ENCODE measurements around the gene TMEM145.

GRCh38 chr19:42270346-42271044 is 42.6 kb upstream of the TMEM145 start:
- TF ChIP-seq, protein P1, sequence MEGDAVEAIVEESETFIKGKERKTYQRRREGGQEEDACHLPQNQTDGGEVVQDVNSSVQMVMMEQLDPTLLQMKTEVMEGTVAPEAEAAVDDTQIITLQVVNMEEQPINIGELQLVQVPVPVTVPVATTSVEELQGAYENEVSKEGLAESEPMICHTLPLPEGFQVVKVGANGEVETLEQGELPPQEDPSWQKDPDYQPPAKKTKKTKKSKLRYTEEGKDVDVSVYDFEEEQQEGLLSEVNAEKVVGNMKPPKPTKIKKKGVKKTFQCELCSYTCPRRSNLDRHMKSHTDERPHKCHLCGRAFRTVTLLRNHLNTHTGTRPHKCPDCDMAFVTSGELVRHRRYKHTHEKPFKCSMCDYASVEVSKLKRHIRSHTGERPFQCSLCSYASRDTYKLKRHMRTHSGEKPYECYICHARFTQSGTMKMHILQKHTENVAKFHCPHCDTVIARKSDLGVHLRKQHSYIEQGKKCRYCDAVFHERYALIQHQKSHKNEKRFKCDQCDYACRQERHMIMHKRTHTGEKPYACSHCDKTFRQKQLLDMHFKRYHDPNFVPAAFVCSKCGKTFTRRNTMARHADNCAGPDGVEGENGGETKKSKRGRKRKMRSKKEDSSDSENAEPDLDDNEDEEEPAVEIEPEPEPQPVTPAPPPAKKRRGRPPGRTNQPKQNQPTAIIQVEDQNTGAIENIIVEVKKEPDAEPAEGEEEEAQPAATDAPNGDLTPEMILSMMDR (IDR thresholded peaks at IDR 0.05; ENCODE audit: poor library complexity, severe bottlenecking), result no peak
- TF ChIP-seq POLR2AphosphoS5 (IDR thresholded peaks at IDR 0.05), result no peak
